ENCODE measurements around the gene LMX1A. TPM values are rescaled to one million over a fixed set of nuclear protein-coding genes. Genes with fewer than 3 reads are reported as not detected.

LMX1A gene
- total and polyA plus RNA-seq, 2 donors = 0.05 to 0.11 TPM

DNA sequence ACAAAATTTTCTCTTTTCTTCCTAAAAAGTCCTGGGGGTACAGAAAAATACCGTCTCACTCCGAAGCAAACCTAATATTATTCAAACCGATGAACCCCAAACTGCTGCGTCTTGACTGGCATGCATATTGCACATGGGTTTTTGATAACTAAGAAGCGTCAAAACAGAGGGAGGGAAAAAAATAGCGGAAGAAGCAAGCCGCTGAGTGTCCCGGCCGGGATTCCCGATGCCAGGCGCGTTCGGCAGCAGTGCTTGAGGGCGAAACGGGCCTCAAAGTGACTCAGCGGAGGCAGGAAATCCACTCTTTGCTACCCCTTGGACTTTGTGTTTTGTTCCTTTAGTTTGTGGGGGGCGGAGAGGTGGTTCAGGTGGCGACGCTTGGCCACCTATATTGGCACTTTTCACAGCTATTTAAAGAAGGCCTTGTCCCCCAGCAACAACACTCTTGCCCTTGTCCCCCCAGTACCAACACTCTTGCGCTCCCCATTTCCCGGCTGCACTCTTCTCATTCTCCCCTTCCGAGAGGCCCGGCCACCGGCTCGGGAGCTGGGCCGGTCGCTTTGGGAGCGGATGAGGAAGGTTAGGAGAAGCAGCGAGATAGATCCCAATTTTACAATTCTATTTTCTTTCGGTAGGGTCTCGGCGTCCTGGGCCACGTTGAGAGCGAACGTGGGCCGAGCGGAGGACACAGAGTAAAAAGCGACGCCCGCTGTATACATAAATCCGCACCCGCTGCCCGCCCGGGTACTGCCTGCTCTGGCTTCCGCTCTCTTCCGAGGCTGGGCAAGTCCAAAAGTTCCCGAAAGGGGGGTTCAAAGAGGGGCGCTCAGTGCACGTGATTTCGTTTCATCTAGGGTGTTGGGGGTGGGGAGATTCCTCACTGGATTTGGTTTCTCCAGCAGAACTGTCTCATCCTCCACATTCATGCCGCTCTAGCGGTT lies 2.5 kb downstream of the LMX1A start:
- H3K27ac ChIP-seq (ENCODE audit: low read depth in 1 of 2, low read length in 1 of 2) = no peak overlapping the region
- no peaks in the 10 kb centered on the region for H3K4me1 ChIP-seq (ENCODE audit: control insufficient read depth in 2 of 2, insufficient read depth in 2 of 2, low read length in 2 of 2)
- DNase-seq (ENCODE audit: low read depth in 6 of 9, low spot score in 9 of 9) = no peak
- H3K4me3 ChIP-seq (ENCODE audit: low read length in 2 of 2) = no peak overlapping the region
- H3K27me3 ChIP-seq (ENCODE audit: control insufficient read depth in 2 of 2, insufficient read depth in 1 of 2, low read length in 1 of 2) = peaks cover 75 to 87% of the 10 kb centered on the region in 2 donors
- H3K36me3 ChIP-seq (ENCODE audit: control insufficient read depth in 2 of 2, insufficient read depth in 2 of 2, low read length in 1 of 2) = no peaks in the 10 kb centered on the region
- 7% methylated on average over 52 of the region's 52 CpGs for WGBS
- H3K9me3 ChIP-seq (ENCODE audit: control insufficient read depth in 2 of 2, insufficient read depth in 1 of 2, low read length in 1 of 2) = peaks cover 0 to 2% of the 10 kb centered on the region in 2 donors

- Histone ChIP-seq H3K27me3 (ENCODE audit: control insufficient read depth in 2 of 2, insufficient read depth in 1 of 2, low read length in 1 of 2) (peaks cover 68 to 85% of the 10 kb centered on the region in 2 donors), H3K4me3 (ENCODE audit: low read length in 2 of 2) (no peak overlapping the region)
- no peak for DNase-seq (ENCODE audit: low read depth in 6 of 9, low spot score in 9 of 9)
Observed at GRCh38 chr1:165352442-165353293, 3.8 kb downstream of the LMX1A start.

GRCh38 chr1:165351863-165352441 lies 4.6 kb downstream of the LMX1A start:
- Histone ChIP-seq H3K4me3 (ENCODE audit: low read length in 2 of 2) (no peak overlapping the region), H3K36me3 (ENCODE audit: control insufficient read depth in 2 of 2, insufficient read depth in 2 of 2, low read length in 1 of 2) (no peaks in the 10 kb centered on the region), H3K4me1 (ENCODE audit: control insufficient read depth in 2 of 2, insufficient read depth in 2 of 2, low read length in 2 of 2) (no peaks in the 10 kb centered on the region), H3K27me3 (ENCODE audit: control insufficient read depth in 2 of 2, insufficient read depth in 1 of 2, low read length in 1 of 2) (peaks cover 61 to 80% of the 10 kb centered on the region in 2 donors), H3K27ac (ENCODE audit: low read depth in 1 of 2, low read length in 1 of 2) (no peak overlapping the region), H3K9me3 (ENCODE audit: control insufficient read depth in 2 of 2, insufficient read depth in 1 of 2, low read length in 1 of 2) (peaks cover 0 to 2% of the 10 kb centered on the region in 2 donors)
- WGBS = 11% methylated on average over 20 of the region's 20 CpGs
- DNase-seq (ENCODE audit: low read depth in 6 of 9, low spot score in 9 of 9) = no peak

More at GRCh38 chr1:165352442-165353293, 3.8 kb downstream of the LMX1A start:
- peaks cover 0 to 2% of the 10 kb centered on the region in 2 donors for H3K9me3 ChIP-seq (ENCODE audit: control insufficient read depth in 2 of 2, insufficient read depth in 1 of 2, low read length in 1 of 2)
- H3K4me1 ChIP-seq (ENCODE audit: control insufficient read depth in 2 of 2, insufficient read depth in 2 of 2, low read length in 2 of 2) = no peaks in the 10 kb centered on the region
- H3K36me3 ChIP-seq (ENCODE audit: control insufficient read depth in 2 of 2, insufficient read depth in 2 of 2, low read length in 1 of 2) = no peaks in the 10 kb centered on the region
- H3K27ac ChIP-seq (ENCODE audit: low read depth in 1 of 2, low read length in 1 of 2) = no peak overlapping the region
- WGBS = 6% methylated on average over 59 of the region's 59 CpGs

GRCh38 chr1:165350840-165351239 lies 5.7 kb downstream of the LMX1A start:
- Histone ChIP-seq H3K27me3 (ENCODE audit: control insufficient read depth in 2 of 2, insufficient read depth in 1 of 2, low read length in 1 of 2) (peaks cover 50 to 72% of the 10 kb centered on the region in 2 donors), H3K9me3 (ENCODE audit: control insufficient read depth in 2 of 2, insufficient read depth in 1 of 2, low read length in 1 of 2) (peaks cover 0 to 2% of the 10 kb centered on the region in 2 donors), H3K27ac (ENCODE audit: low read depth in 1 of 2, low read length in 1 of 2) (no peak overlapping the region), H3K36me3 (ENCODE audit: control insufficient read depth in 2 of 2, insufficient read depth in 2 of 2, low read length in 1 of 2) (no peaks in the 10 kb centered on the region), H3K4me3 (ENCODE audit: low read length in 2 of 2) (no peak overlapping the region), H3K4me1 (ENCODE audit: control insufficient read depth in 2 of 2, insufficient read depth in 2 of 2, low read length in 2 of 2) (no peaks in the 10 kb centered on the region)
- 13% methylated on average over 3 of the region's 3 CpGs for WGBS
- DNase-seq (ENCODE audit: low read depth in 6 of 9, low spot score in 9 of 9) = no peak

DNA sequence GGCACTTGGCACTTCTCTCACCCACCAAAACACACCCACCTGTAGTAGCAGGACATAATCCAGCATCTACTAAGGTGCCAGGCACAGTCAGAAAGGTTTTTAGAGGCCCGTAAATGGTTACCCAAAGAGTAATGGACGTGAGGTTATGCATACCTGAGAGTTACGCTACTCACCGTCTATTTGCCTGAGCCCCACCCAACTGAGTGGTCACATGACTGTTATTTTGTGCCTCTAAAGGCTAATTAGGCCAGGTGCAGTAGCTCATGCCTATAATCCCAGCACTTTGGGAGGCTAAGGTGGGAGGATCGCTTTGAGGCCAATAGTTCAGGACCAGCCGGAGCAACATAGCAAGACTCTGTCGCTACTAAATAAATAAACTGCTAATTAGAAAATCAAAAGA lies 11.0 kb downstream of the LMX1A start:
- DNase-seq (ENCODE audit: low read depth in 6 of 9, low spot score in 9 of 9) = no peak
- no peak overlapping the region for H3K4me3 ChIP-seq (ENCODE audit: low read length in 2 of 2)
- no peak overlapping the region for H3K27ac ChIP-seq (ENCODE audit: low read depth in 1 of 2, low read length in 1 of 2)
- peaks cover 0 to 22% of the 10 kb centered on the region in 2 donors for H3K27me3 ChIP-seq (ENCODE audit: control insufficient read depth in 2 of 2, insufficient read depth in 1 of 2, low read length in 1 of 2)
- WGBS = 77% methylated on average over 7 of the region's 7 CpGs
- no peaks in the 10 kb centered on the region for H3K9me3 ChIP-seq (ENCODE audit: control insufficient read depth in 2 of 2, insufficient read depth in 1 of 2, low read length in 1 of 2)
- H3K4me1 ChIP-seq (ENCODE audit: control insufficient read depth in 2 of 2, insufficient read depth in 2 of 2, low read length in 2 of 2) = no peaks in the 10 kb centered on the region
- no peaks in the 10 kb centered on the region for H3K36me3 ChIP-seq (ENCODE audit: control insufficient read depth in 2 of 2, insufficient read depth in 2 of 2, low read length in 1 of 2)

DNA sequence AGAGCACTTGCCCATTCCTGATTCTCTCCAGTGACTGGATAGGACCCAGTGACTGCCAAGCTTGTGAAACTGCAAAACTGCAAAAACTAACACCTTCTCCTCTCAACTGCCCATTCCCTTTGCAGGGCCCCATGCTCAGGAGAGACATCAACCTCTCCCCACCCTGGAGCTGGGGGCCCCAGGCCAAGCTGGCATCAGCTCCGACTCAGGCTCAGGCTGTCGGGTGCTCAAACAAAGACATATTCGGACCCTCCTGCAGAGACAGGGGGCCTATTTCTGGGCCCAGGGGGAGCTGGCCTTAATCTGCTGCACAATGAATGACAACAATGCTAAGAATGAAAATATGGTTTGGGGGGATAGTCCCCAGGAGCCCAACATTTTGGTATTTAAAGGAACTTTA lies 11.8 kb downstream of the LMX1A start:
- DNase-seq (ENCODE audit: low read depth in 6 of 9, low spot score in 9 of 9) = no peak
- Histone ChIP-seq H3K4me3 (ENCODE audit: low read length in 2 of 2) (no peak overlapping the region), H3K27ac (ENCODE audit: low read depth in 1 of 2, low read length in 1 of 2) (no peak overlapping the region), H3K27me3 (ENCODE audit: control insufficient read depth in 2 of 2, insufficient read depth in 1 of 2, low read length in 1 of 2) (peaks cover 0 to 18% of the 10 kb centered on the region in 2 donors), H3K4me1 (ENCODE audit: control insufficient read depth in 2 of 2, insufficient read depth in 2 of 2, low read length in 2 of 2) (no peaks in the 10 kb centered on the region), H3K36me3 (ENCODE audit: control insufficient read depth in 2 of 2, insufficient read depth in 2 of 2, low read length in 1 of 2) (no peaks in the 10 kb centered on the region), H3K9me3 (ENCODE audit: control insufficient read depth in 2 of 2, insufficient read depth in 1 of 2, low read length in 1 of 2) (no peaks in the 10 kb centered on the region)
- 37% methylated on average over 3 of the region's 3 CpGs for WGBS

DNA sequence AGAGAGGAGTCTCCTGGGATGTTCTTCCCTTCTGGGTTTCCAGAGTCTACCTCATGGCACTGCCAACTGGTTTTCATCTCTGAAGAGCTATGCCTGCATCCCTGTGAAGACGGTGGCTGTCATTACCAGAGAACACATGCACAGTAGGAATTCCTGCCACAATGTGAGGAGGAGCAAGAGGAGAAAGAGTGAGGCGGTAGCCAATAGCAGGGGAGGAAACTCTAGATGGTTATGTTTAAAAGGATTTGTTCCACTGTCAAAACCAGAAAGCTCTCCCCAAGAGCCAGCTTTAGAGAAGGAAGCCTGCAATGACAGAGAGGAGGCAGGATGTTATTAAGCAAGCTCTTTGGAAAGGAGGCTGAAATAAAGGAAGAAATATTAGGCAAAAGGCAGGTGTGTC lies 12.3 kb downstream of the LMX1A start:
- DNase-seq (ENCODE audit: low read depth in 6 of 9, low spot score in 9 of 9) = no peak
- Histone ChIP-seq H3K27ac (ENCODE audit: low read depth in 1 of 2, low read length in 1 of 2) (no peak overlapping the region), H3K36me3 (ENCODE audit: control insufficient read depth in 2 of 2, insufficient read depth in 2 of 2, low read length in 1 of 2) (no peaks in the 10 kb centered on the region), H3K4me3 (ENCODE audit: low read length in 2 of 2) (no peak overlapping the region), H3K4me1 (ENCODE audit: control insufficient read depth in 2 of 2, insufficient read depth in 2 of 2, low read length in 2 of 2) (no peaks in the 10 kb centered on the region), H3K9me3 (ENCODE audit: control insufficient read depth in 2 of 2, insufficient read depth in 1 of 2, low read length in 1 of 2) (no peaks in the 10 kb centered on the region), H3K27me3 (ENCODE audit: control insufficient read depth in 2 of 2, insufficient read depth in 1 of 2, low read length in 1 of 2) (peaks cover 0 to 18% of the 10 kb centered on the region in 2 donors)
- WGBS = 45% methylated on average over 2 of the region's 2 CpGs

- Histone ChIP-seq H3K36me3 (ENCODE audit: control insufficient read depth in 2 of 2, insufficient read depth in 2 of 2, low read length in 1 of 2) (no peaks in the 10 kb centered on the region), H3K4me3 (ENCODE audit: low read length in 2 of 2) (no peak overlapping the region), H3K9me3 (ENCODE audit: control insufficient read depth in 2 of 2, insufficient read depth in 1 of 2, low read length in 1 of 2) (no peaks in the 10 kb centered on the region), H3K27ac (ENCODE audit: low read depth in 1 of 2, low read length in 1 of 2) (no peak overlapping the region), H3K27me3 (ENCODE audit: control insufficient read depth in 2 of 2, insufficient read depth in 1 of 2, low read length in 1 of 2) (peaks cover 0 to 9% of the 10 kb centered on the region in 2 donors), H3K4me1 (ENCODE audit: control insufficient read depth in 2 of 2, insufficient read depth in 2 of 2, low read length in 2 of 2) (no peaks in the 10 kb centered on the region)
- WGBS = 69% methylated on average over 2 of the region's 2 CpGs
- DNase-seq (ENCODE audit: low read depth in 6 of 9, low spot score in 9 of 9) = no peak
Observed at GRCh38 chr1:165342587-165342986, 13.9 kb downstream of the LMX1A start.
